HG02970 (cell line): ENCODE measurements around the gene RINL.

Source experiments
- ATAC-seq: cut with Tn5 transposase; IDR thresholded peaks from one replicate; pipeline ENCODE4 v1.9.1; 2021; ENCODE audit warnings: mild to moderate bottlenecking, moderate library complexity, moderate number of reproducible peaks; ENCODE audit not compliant: unreplicated experiment, low FRiP score

Gene RINL

GRCh38 chr19:38877781-38878574 is at the start of gene RINL:
RINL (minus strand) TSS chr19:38878275; CDS start chr19:38876742, 1,533 bp downstream.
- no peak for ATAC-seq

- no peak for ATAC-seq
Observed at GRCh38 chr19:38924388-38924787, 46.3 kb upstream of the RINL start.

- ATAC-seq, result no peak
Observed at GRCh38 chr19:38922482-38922881, 44.4 kb upstream of the RINL start.

- no peak for ATAC-seq
Observed at GRCh38 chr19:38921420-38922274, 43.6 kb upstream of the RINL start.

DNA sequence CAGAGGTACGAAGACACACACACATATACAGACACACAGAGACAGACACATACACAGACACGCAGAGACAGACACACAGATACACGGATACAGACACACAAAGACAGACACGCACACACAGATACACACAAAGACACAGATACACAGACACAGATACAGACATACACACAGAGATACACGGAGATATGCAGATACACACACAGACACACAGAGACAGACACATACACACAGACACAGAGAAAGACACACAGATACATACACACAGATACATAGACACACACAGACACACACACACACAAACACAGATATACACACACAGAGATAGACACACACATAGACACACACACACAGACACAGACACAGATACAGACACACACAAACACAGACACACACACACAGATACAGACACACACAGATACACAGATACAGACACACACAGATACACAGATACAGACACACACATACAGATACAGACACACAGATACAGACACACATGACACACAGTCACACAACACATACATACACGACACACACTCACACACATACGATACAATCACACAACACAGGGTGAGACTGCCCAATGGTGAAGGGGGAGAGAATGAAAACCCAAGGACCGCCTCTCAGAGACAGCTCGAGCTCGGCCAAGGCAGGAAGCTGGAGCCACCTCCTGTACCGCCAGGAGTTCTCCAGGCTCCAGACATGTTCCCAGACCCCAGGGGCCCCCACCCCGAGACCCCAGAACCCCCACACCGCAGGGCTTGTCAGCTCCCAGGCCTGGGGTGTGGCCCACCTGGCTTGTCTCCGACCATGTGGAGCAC is 42.7 kb upstream of the RINL start:
- ATAC-seq, result no peak

GRCh38 chr19:38919837-38920601 is 41.9 kb upstream of the RINL start:
- ATAC-seq, result no peak

DNA sequence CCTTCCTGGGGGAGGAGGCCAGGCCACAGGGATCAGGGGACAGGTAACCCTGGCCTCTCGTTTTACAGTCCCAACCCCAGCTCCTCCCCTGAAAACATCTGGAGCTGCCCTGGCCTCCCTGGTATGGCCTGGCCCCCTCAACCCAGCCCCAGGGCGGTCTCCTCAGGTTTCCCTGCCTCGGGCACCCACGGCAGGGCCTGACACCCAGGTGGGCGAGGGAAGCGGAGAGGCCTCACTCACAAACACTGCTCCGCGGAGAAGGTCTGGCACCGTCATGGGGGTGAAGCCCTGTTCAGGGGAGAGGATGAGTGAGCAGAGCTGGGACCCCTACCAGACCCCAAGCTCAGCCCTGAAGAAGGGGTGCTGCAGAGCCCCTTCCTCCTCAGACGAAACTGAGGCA is 40.5 kb upstream of the RINL start:
- no peak for ATAC-seq

DNA sequence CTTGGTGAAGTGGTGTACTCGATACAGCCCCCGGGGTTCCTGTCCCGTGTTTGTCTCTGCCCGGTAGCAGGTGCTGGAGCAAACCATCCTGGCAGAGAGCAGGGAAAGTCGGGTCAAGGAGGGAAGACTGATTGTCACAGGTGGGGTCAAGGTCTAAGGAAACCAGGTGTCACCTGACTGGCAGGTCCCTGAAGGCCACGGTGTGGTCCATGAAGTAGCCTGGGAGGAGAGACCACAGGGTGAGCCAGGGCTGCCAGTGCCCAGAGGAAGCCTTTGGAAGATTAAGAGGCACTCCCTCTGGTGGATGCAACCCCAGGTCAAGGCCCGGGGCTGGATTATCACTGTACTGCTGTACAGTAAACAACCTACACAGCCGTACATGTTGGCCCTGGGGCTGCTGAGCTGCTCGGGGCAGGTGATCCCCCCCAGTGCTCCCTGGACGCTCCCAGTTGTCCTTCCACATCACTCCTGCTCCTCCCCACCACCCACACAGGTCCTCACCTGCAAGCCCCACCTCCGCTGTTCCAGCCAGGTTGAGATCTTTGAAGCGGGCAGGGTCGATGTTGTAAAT is 39.9 kb upstream of the RINL start:
- ATAC-seq, result no peak

- no peak for ATAC-seq
Observed at GRCh38 chr19:38917516-38917915, 39.4 kb upstream of the RINL start.

- no peak for ATAC-seq
Observed at GRCh38 chr19:38915329-38916321, 37.5 kb upstream of the RINL start.

DNA sequence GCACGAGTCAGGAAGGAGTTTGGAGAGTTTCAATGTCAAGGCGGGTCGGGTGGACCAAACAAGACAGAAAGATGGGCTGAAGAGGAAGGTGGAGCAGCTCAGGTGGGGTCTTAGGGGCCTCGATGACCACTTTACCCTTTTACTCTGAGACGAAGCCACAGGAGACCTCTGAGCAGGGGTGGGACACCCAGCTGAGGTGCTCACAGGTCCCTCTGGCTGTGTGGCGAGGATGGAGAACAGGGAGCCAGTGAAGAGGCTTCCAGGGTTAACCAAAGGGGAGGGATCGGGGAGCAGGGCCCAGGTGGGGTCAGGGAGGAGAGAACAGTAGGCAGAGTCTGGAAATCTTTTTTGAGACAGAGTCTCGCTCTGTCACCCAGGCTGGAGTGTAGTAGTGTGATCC is 35.9 kb upstream of the RINL start:
- no peak for ATAC-seq

GRCh38 chr19:38912600-38913514 is 34.8 kb upstream of the RINL start:
- no peak for ATAC-seq

- ATAC-seq, result no peak
Observed at GRCh38 chr19:38911388-38912001, 33.4 kb upstream of the RINL start.

GRCh38 chr19:38910488-38910887 is 32.4 kb upstream of the RINL start:
- ATAC-seq, result no peak

- no peak for ATAC-seq
Observed at GRCh38 chr19:38908911-38909310, 30.8 kb upstream of the RINL start.

GRCh38 chr19:38907670-38908069 is 29.6 kb upstream of the RINL start:
- ATAC-seq, result no peak

GRCh38 chr19:38907227-38907626 is 29.2 kb upstream of the RINL start:
- ATAC-seq, result no peak
